Ovary (tissue), 9 donors: ENCODE results near the gene LRRC8C. TPM values are rescaled to one million over a fixed set of nuclear protein-coding genes. Genes with fewer than 3 reads are reported as not detected.

Experiments
- DNase-seq, 5 donors: peaks; one replicate each; pipeline ENCODE4 v3.0.0-alpha.2; 2019 to 2020
- H3K27ac ChIP-seq, 2 donors: fragments of 200-600 bp; one replicate each; pipeline versions ENCODE4 v1.5.1 to v1.8.0; 2019 to 2022
- H3K27me3 ChIP-seq: fragments of 200-600 bp; one replicate; pipeline ENCODE4 v1.8.0; 2022
- H3K36me3 ChIP-seq: fragments of 200-600 bp; sonication (generic); one replicate; pipeline ENCODE4 v1.5.1; 2019
- H3K4me1 ChIP-seq: one replicate; pipeline ENCODE4 v1.8.1; 2013; ENCODE audit warnings: mild to moderate bottlenecking, moderate library complexity; ENCODE audit not compliant: insufficient read depth
- H3K4me3 ChIP-seq: fragments of 200-600 bp; sonication (generic); one replicate; pipeline ENCODE4 v1.5.1; 2017
- H3K9me3 ChIP-seq, 2 donors: fragments of 200-600 bp in 1 of 2; sonication (generic) in 1 of 2; one replicate each; pipeline versions ENCODE4 v1.5.1 to v1.8.1; 2013 to 2019; ENCODE audit warnings: mild to moderate bottlenecking in 1 of 2, moderate library complexity in 1 of 2
- EP300 ChIP-seq: sonication (generic); formaldehyde crosslinking; IDR thresholded peaks from one replicate; pipeline ENCODE4 v1.6.1; 2017; ENCODE audit warnings: antibody characterized with exemption
- POLR2A ChIP-seq: fragments of 450-650 bp; IDR thresholded peaks from one replicate; pipeline ENCODE4 v1.6.1; 2017; ENCODE audit warnings: antibody characterized with exemption, mild to moderate bottlenecking, moderate library complexity
- WGBS, 3 donors: extraction: QIAGEN DNeasy Blood & Tissue Kit in 1 of 3; methylation state at CpG; one replicate each; pipeline versions ENCODE4 v1.1.5 to v1.1.7; 2013 to 2017; 5-methylcytosine and 5-hydroxymethylcytosine counted together
- intact Hi-C, 4 donors: fragments of 100-400 bp; cut with DNase I; formaldehyde crosslinking; loops; one replicate each; pipeline versions ENCODE4 v1.11.0 to v1.15.1; 2022 to 2023
- polyA plus RNA-seq, 2 donors: library from polyadenylated mRNA; stranded (reverse); fragments of 200-250 nt in 1 of 2; fragments of 350-450 nt in 1 of 2; fragmentation: Illumina TruSeq in 1 of 2; extraction: RNeasy Lipid Tissue Mini Kit (QIAGEN cat#74804) in 1 of 2; gene quantifications; one replicate each; pipeline ENCODE4 v1.2.3, GENCODE V29; 2013 to 2014
- total RNA-seq, 7 donors: library from RNA; depleted of rRNA in 2 of 7; stranded (reverse); fragments of >200 nt in 2 of 7; fragmentation: NEBNext Ultra II Directional in 3 of 7; extraction: Animal tissue kit (Norgen Biotek cat#: 25700) in 3 of 7; gene quantifications; one replicate each; pipeline versions ENCODE4 v1.1.0 to v1.2.4, GENCODE V29; 2016 to 2023
- TF ChIP-seq, protein P1 (sequence below), 3 donors: fragments of 450-650 bp in 2 of 3; fragments of 200-600 bp in 1 of 3; IDR thresholded peaks; one replicate each; pipeline versions ENCODE4 v1.5.1 to v1.8.0; 2016 to 2022; ENCODE audit warnings: antibody characterized with exemption in 3 of 3, mild to moderate bottlenecking in 1 of 3
- donor health status: DM: no; HTN: no; CAD: no; lungs with moderate emphysema.
- donor health status: DM: no; HTN: no; CAD: no.
- donor health status: Bipolar disorder and iron deficiency.
- donor health status: DM: yes; HTN: yes; CAD: no.
- donor health status: DM: no; HTN: no; CAD: no.
- donor health status: DM: yes; HTN: yes; CAD: no.

LRRC8C gene
- total and polyA plus RNA-seq, 9 donors, result 5.6 to 11.1 (median 7.2) TPM

- no peak overlapping the region for H3K4me3 ChIP-seq
- DNase-seq, result no peak
- WGBS, 3 donors, result 89 to 98% (median 96%) methylated on average over 20 of the region's 20 CpGs
- H3K9me3 ChIP-seq, result no peaks in the 10 kb centered on the region
- intact Hi-C loops, result loop anchor here in 1 of 4 donors (10.0 kb wide), 1 partner anchor 84 kb away; the partner anchor contains the start of gene LRRC8B
- H3K4me1 ChIP-seq, result peaks cover 7% of the 10 kb centered on the region
- no peaks in the 10 kb centered on the region for H3K36me3 ChIP-seq
- H3K27me3 ChIP-seq, result no peaks in the 10 kb centered on the region
- no peak for TF ChIP-seq POLR2A
- TF ChIP-seq, protein P1, sequence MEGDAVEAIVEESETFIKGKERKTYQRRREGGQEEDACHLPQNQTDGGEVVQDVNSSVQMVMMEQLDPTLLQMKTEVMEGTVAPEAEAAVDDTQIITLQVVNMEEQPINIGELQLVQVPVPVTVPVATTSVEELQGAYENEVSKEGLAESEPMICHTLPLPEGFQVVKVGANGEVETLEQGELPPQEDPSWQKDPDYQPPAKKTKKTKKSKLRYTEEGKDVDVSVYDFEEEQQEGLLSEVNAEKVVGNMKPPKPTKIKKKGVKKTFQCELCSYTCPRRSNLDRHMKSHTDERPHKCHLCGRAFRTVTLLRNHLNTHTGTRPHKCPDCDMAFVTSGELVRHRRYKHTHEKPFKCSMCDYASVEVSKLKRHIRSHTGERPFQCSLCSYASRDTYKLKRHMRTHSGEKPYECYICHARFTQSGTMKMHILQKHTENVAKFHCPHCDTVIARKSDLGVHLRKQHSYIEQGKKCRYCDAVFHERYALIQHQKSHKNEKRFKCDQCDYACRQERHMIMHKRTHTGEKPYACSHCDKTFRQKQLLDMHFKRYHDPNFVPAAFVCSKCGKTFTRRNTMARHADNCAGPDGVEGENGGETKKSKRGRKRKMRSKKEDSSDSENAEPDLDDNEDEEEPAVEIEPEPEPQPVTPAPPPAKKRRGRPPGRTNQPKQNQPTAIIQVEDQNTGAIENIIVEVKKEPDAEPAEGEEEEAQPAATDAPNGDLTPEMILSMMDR (IDR thresholded peaks at IDR 0.05), result no peak
- TF ChIP-seq EP300, result no peak
- no peak overlapping the region for H3K27ac ChIP-seq
Observed at GRCh38 chr1:89608984-89609725, 23.8 kb upstream of the LRRC8C start.

- H3K36me3 ChIP-seq, result no peaks in the 10 kb centered on the region
- H3K4me3 ChIP-seq, result no peak overlapping the region
- intact Hi-C loops, result loop anchor here in 1 of 4 donors (10.0 kb wide), 1 partner anchor 85 kb away; the partner anchor contains the start of gene LRRC8B
- no peak overlapping the region for H3K27ac ChIP-seq
- peaks cover 7% of the 10 kb centered on the region for H3K4me1 ChIP-seq
- no peaks in the 10 kb centered on the region for H3K27me3 ChIP-seq
- 93 to 95% (median 94%) methylated on average over 14 of the region's 14 CpGs for WGBS, 3 donors
- no peak for DNase-seq
- no peaks in the 10 kb centered on the region for H3K9me3 ChIP-seq
- no peak for TF ChIP-seq EP300
- TF ChIP-seq, protein P1 (IDR thresholded peaks at IDR 0.05), result no peak
- no peak for TF ChIP-seq POLR2A
Observed at GRCh38 chr1:89609781-89610456, 23.0 kb upstream of the LRRC8C start.

GRCh38 chr1:89610457-89611011 is 22.4 kb upstream of the LRRC8C start:
- H3K27me3 ChIP-seq, result no peaks in the 10 kb centered on the region
- H3K4me1 ChIP-seq, result peaks cover 3% of the 10 kb centered on the region
- intact Hi-C loops, result no loop called here
- H3K36me3 ChIP-seq, result no peaks in the 10 kb centered on the region
- no peak overlapping the region for H3K4me3 ChIP-seq
- TF ChIP-seq EP300 (no peak), POLR2A (no peak)
- TF ChIP-seq, protein P1 (IDR thresholded peaks at IDR 0.05), result no peak
- no peaks in the 10 kb centered on the region for H3K9me3 ChIP-seq
- DNase-seq, result no peak
- 88 to 91% (median 90%) methylated on average over 10 to 15 of the region's 15 CpGs for WGBS, 3 donors
- H3K27ac ChIP-seq, result no peak overlapping the region

GRCh38 chr1:89611721-89612120 is 21.2 kb upstream of the LRRC8C start:
- Histone ChIP-seq H3K27ac (no peak overlapping the region), H3K9me3 (no peaks in the 10 kb centered on the region), H3K36me3 (no peaks in the 10 kb centered on the region), H3K27me3 (no peaks in the 10 kb centered on the region), H3K4me3 (no peak overlapping the region), H3K4me1 (peaks cover 1% of the 10 kb centered on the region)
- WGBS, 3 donors, result 83 to 93% (median 87%) methylated on average over 1 of the region's 1 CpG
- TF ChIP-seq, protein P1 (IDR thresholded peaks at IDR 0.05), result no peak
- TF ChIP-seq EP300 (no peak), POLR2A (no peak)
- intact Hi-C loops, result no loop called here
- no peak for DNase-seq
